Endothelial cell of umbilical vein (primary cell): ENCODE measurements around the gene EPS8. TPM values are rescaled to one million over a fixed set of nuclear protein-coding genes. Genes with fewer than 3 reads are reported as not detected.

Experiments used
- BruUV-seq: library from RNA; stranded (reverse); fragments of 400-500 nt; replicated peaks from 2 replicates; lab custom pipeline; 2021; lab: Mats Ljungman, UMichigan
- CTCF ChIA-PET: fragments of 300-600, 350-600 bp; sonication (Branson Sonifier 250); formaldehyde crosslinking; loops from one replicate; lab custom pipeline; 2021; ENCODE audit warnings: antibody characterized with exemption, inconsistent platforms; lab: Charles Lee
- POLR2A ChIA-PET: fragments of 300-600, 350-600 bp; sonication (Branson Sonifier 250); formaldehyde crosslinking; loops from one replicate; lab custom pipeline; 2021; ENCODE audit warnings: antibody characterized with exemption, inconsistent platforms; lab: Charles Lee
- DNase-seq: peaks from one replicate; pipeline ENCODE4 v3.0.0-alpha.2; 2011; ENCODE audit warnings: low read depth, low spot score
- FAIRE-seq: peaks from 2 replicates; lab custom pipeline; 2011; peaks lifted over from hg19 to GRCh38; lab: Jason Lieb, UNC
- H2AFZ ChIP-seq: 2 replicates; pipeline ENCODE4 v1.6.0; 2012; ENCODE audit warnings: low read depth, low read length, control low read depth, inconsistent platforms
- H3K27ac ChIP-seq: 2 replicates; pipeline ENCODE4 v1.5.1; 2011; ENCODE audit warnings: low read depth, mild to moderate bottlenecking, control low read depth, low read length, moderate library complexity; ENCODE audit not compliant: insufficient read depth
- H3K27me3 ChIP-seq, 2 experiments: 2 replicates each; pipeline versions ENCODE4 v1.6.0 to v1.6.1; 2011; ENCODE audit warnings: low read length in 2 of 2, mixed read lengths in 1 of 2; ENCODE audit not compliant: control insufficient read depth in 2 of 2, insufficient read depth in 2 of 2
- H3K36me3 ChIP-seq, 2 experiments: 2 replicates in 1 of 2; 3 replicates in 1 of 2; pipeline ENCODE4 v1.5.1; 2011; ENCODE audit warnings: low read length in 2 of 2, mild to moderate bottlenecking in 1 of 2, moderate library complexity in 1 of 2; ENCODE audit not compliant: control insufficient read depth in 2 of 2, insufficient read depth in 2 of 2; ENCODE audit errors: extremely low read depth in 1 of 2
- H3K4me1 ChIP-seq: 3 replicates; pipeline ENCODE4 v1.5.1; 2011; ENCODE audit warnings: mild to moderate bottlenecking, low read length; ENCODE audit not compliant: control insufficient read depth, insufficient read depth; ENCODE audit errors: extremely low read depth
- H3K4me2 ChIP-seq: 2 replicates; pipeline ENCODE4 v1.6.1; 2011; ENCODE audit warnings: low read length, control low read depth, mixed read lengths; ENCODE audit not compliant: insufficient read depth
- H3K4me3 ChIP-seq, 3 experiments: fragments of 200-600 bp in 1 of 3; sonication (generic), shearing (Covaris generic) in 1 of 3; replicated peaks in 1 of 3; 2 replicates each; pipeline ENCODE4 v1.5.1; 2011 to 2016; ENCODE audit warnings: control low read depth in 3 of 3, low read length in 3 of 3, mild to moderate bottlenecking in 2 of 3, inconsistent platforms in 1 of 3, low read depth in 1 of 3, moderate library complexity in 1 of 3; ENCODE audit not compliant: insufficient read depth in 1 of 3
- H3K79me2 ChIP-seq: 2 replicates; pipeline ENCODE4 v1.6.0; 2012; ENCODE audit warnings: low read length, inconsistent platforms; ENCODE audit not compliant: control insufficient read depth, insufficient read depth
- H3K9ac ChIP-seq: replicated peaks from 2 replicates; pipeline ENCODE3; 2011; ENCODE audit warnings: low read length, control low read depth; ENCODE audit not compliant: insufficient read depth; ENCODE audit errors: extremely low read depth
- H3K9me1 ChIP-seq: replicated peaks from 3 replicates; pipeline ENCODE4 v1.6.0; 2011; ENCODE audit warnings: mild to moderate bottlenecking, low read length; ENCODE audit not compliant: control insufficient read depth, insufficient read depth; ENCODE audit errors: extremely low read depth
- H3K9me3 ChIP-seq: replicated peaks from 2 replicates; pipeline ENCODE4 v1.5.1; 2012; ENCODE audit warnings: low read length, inconsistent platforms; ENCODE audit not compliant: control insufficient read depth, insufficient read depth
- H4K20me1 ChIP-seq: replicated peaks from 2 replicates; pipeline ENCODE3; 2011; ENCODE audit warnings: mild to moderate bottlenecking, low read length; ENCODE audit not compliant: control insufficient read depth, insufficient read depth; ENCODE audit errors: extremely low read depth
- CTCF ChIP-seq, 2 donors: IDR thresholded peaks; 1 replicate in 1 of 2; 2 replicates in 1 of 2; pipeline ENCODE4 v1.5.1; 2011; ENCODE audit warnings: low read length in 2 of 2, mild to moderate bottlenecking in 2 of 2, moderate library complexity in 2 of 2, control low read depth in 1 of 2, inconsistent platforms in 1 of 2, low read depth in 1 of 2; ENCODE audit not compliant: insufficient read depth in 1 of 2; ENCODE audit errors: extremely low read depth in 1 of 2
- EZH2 ChIP-seq: IDR thresholded peaks from 2 replicates; pipeline ENCODE4 v1.6.1; 2012; ENCODE audit warnings: borderline replicate concordance, low read depth, mild to moderate bottlenecking, moderate library complexity, low read length, inconsistent platforms; ENCODE audit not compliant: severe bottlenecking
- FOS ChIP-seq: IDR thresholded peaks from 2 replicates; pipeline ENCODE4 v1.6.1; 2011; ENCODE audit warnings: mild to moderate bottlenecking, low read length, moderate library complexity, borderline replicate concordance; ENCODE audit not compliant: insufficient read depth
- GATA2 ChIP-seq: IDR thresholded peaks from 2 replicates; pipeline ENCODE4 v1.7.0; 2011; ENCODE audit warnings: low read depth, mild to moderate bottlenecking, moderate library complexity, mixed read lengths, low read length; ENCODE audit not compliant: insufficient read length, insufficient read depth
- JUN ChIP-seq: IDR thresholded peaks from 2 replicates; pipeline ENCODE4 v1.6.1; 2011; ENCODE audit warnings: borderline replicate concordance, low read depth; ENCODE audit not compliant: insufficient read length, insufficient read depth
- MAX ChIP-seq: IDR thresholded peaks from 2 replicates; pipeline ENCODE4 v1.6.1; 2011; ENCODE audit not compliant: insufficient read depth, insufficient read length
- MYC ChIP-seq: IDR thresholded peaks from one replicate; pipeline ENCODE4 v1.6.1; 2011; ENCODE audit warnings: mild to moderate bottlenecking, low read depth, low read length
- POLR2A ChIP-seq: IDR thresholded peaks from 2 replicates; pipeline ENCODE4 v1.6.1; 2012; ENCODE audit warnings: low read depth, mild to moderate bottlenecking, control low read depth, low read length
- POLR2AphosphoS5 ChIP-seq: IDR thresholded peaks from 2 replicates; pipeline ENCODE4 v1.6.1; 2012; ENCODE audit warnings: low read depth, mild to moderate bottlenecking, control low read depth, low read length, moderate library complexity; ENCODE audit not compliant: insufficient read depth
- dilution Hi-C: fragments of 300-500 bp; cut with MboI; formaldehyde crosslinking; loops from one replicate; pipeline ENCODE4 v1.15.0; 2019; ENCODE audit warnings: low sequenced_read_pairs; ENCODE audit not compliant: extremely low pct_ligation_motif_present
- intact Hi-C: fragments of 100-400 bp; cut with micrococcal nuclease; formaldehyde crosslinking; loops from one replicate; pipeline ENCODE4 v1.10.0; 2022
- polyA plus RNA-seq, 4 experiments: library from polyadenylated mRNA; depleted of rRNA in 3 of 4; stranded (reverse) in 3 of 4; unstranded in 1 of 4; fragments of >200 nt; gene quantifications; 2 replicates each; pipeline versions ENCODE4 v1.2.1 to v1.2.3, GENCODE V29; 2011 to 2012; ENCODE audit warnings: missing spikeins in 1 of 4
- total RNA-seq: library from RNA; stranded (reverse); gene quantifications from 2 replicates; pipeline ENCODE4 v1.2.3, GENCODE V29; 2021

Gene EPS8
- total and polyA plus RNA-seq, 2 donors (not counting 3 experiments of a cell fraction or from before 2014, with no cell fraction given), result 8.4 to 11.9 TPM

- H3K4me3 ChIP-seq, result no peak overlapping the region
- peak overlapping the region; percentile 96 for H3K4me2 ChIP-seq
- dilution Hi-C loops (no loop called here), intact Hi-C loops (loop anchor here (1.0 to 5.0 kb wide), 8 partner anchors 29 to 182 kb away; partner anchors contain the start of genes EPS8 and STRAP)
- no peaks in the 10 kb centered on the region for H3K9me1 ChIP-seq
- no peaks in the 10 kb centered on the region for H3K27me3 ChIP-seq
- peaks cover 36% of the 10 kb centered on the region for H3K4me1 ChIP-seq
- no TSS peak for BruUV-seq
- H3K9me3 ChIP-seq, result no peaks in the 10 kb centered on the region
- peak overlapping the region; percentile 25 for H3K9ac ChIP-seq
- no peak overlapping the region for H2AFZ ChIP-seq
- no peak for TF ChIP-seq GATA2
- TF ChIP-seq JUN, result no peak
- TF ChIP-seq MYC, result no peak
- TF ChIP-seq FOS, result no peak
- TF ChIP-seq CTCF (IDR thresholded peaks at IDR 0.05; ENCODE audit: extremely low read depth in 1 of 2, insufficient read depth in 1 of 2, low read depth in 1 of 2, low read length in 2 of 2), result no peak
- no peak for TF ChIP-seq EZH2
- TF ChIP-seq POLR2AphosphoS5, result no peak
- no peak for TF ChIP-seq MAX
- TF ChIP-seq POLR2A, result no peak
- FAIRE-seq (peak; percentile 24), DNase-seq (peak; percentile 15)
- peak overlapping the region; percentile 90 for H3K27ac ChIP-seq
- no peaks in the 10 kb centered on the region for H3K36me3 ChIP-seq
- H3K79me2 ChIP-seq, result no peaks in the 10 kb centered on the region
- no peaks in the 10 kb centered on the region for H4K20me1 ChIP-seq
- POLR2A ChIA-PET, result interaction anchor here (0.7 kb wide), 1 partner anchor 27 kb away, joined by 3 read pairs; no protein-coding TSS in a partner anchor
- CTCF ChIA-PET, result interaction anchor here (1.0 kb wide), 1 partner anchor 110 kb away, joined by 3 read pairs; no protein-coding TSS in a partner anchor
Measured at GRCh38 chr12:15699886-15700285, 89.3 kb downstream of the EPS8 start.
